Ishikawa (cell line): Measurements from ENCODE around the gene KCNG4.

Experiments used
- CEBPB ChIP-seq: IDR thresholded peaks from 2 replicates; pipeline ENCODE4 v1.6.1; 2012
- CREB1 ChIP-seq: IDR thresholded peaks from 2 replicates; pipeline ENCODE4 v1.6.1; 2012; ENCODE audit warnings: low read depth
- EGR1 ChIP-seq: IDR thresholded peaks from 2 replicates; pipeline ENCODE4 v1.6.1; 2012
- EP300 ChIP-seq: IDR thresholded peaks from 2 replicates; pipeline ENCODE4 v1.6.1; 2012; ENCODE audit warnings: borderline replicate concordance
- NFIC ChIP-seq: IDR thresholded peaks from 2 replicates; pipeline ENCODE4 v1.6.1; 2012
- TAF1 ChIP-seq: IDR thresholded peaks from 2 replicates; pipeline ENCODE4 v1.6.1; 2012; ENCODE audit warnings: low read depth, mild to moderate bottlenecking
- TCF12 ChIP-seq: IDR thresholded peaks from 2 replicates; pipeline ENCODE4 v1.6.1; 2012; ENCODE audit warnings: low read depth
- TEAD4 ChIP-seq: IDR thresholded peaks from 2 replicates; pipeline ENCODE4 v1.6.1; 2012
- YY1 ChIP-seq: IDR thresholded peaks from 2 replicates; pipeline ENCODE4 v1.6.1; 2012; ENCODE audit warnings: low read depth
- ZBTB7A ChIP-seq: IDR thresholded peaks from 2 replicates; pipeline ENCODE4 v1.6.1; 2012; ENCODE audit warnings: low read depth
- TF ChIP-seq, protein P1 (sequence below): IDR thresholded peaks from 2 replicates; pipeline ENCODE4 v1.6.1; 2012; ENCODE audit warnings: low read depth, mild to moderate bottlenecking
- TF ChIP-seq, protein P2 (sequence below): IDR thresholded peaks from 2 replicates; pipeline ENCODE4 v1.6.1; 2012

DNA sequence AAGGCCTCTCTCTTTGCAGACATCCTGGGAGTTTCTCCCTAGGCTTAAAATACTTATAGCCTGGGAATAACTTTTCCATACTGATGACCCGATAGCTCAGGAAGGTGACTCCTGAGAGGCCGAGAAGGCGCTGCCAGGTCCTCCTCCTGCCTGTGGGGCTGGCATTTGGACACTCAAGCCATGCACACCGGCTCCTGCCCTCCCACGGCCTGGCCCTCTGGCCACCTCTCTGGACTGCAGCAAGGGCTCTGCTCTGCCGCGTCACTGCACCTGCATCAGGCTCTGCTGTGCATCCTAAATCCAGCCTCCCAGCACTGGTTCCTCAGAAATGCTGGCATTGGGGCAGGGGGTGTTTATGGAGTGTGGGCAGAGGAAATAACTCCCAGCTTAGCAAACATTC is 14.2 kb downstream of the KCNG4 start:
- TF ChIP-seq TAF1: no peak
- TF ChIP-seq, protein P1, sequence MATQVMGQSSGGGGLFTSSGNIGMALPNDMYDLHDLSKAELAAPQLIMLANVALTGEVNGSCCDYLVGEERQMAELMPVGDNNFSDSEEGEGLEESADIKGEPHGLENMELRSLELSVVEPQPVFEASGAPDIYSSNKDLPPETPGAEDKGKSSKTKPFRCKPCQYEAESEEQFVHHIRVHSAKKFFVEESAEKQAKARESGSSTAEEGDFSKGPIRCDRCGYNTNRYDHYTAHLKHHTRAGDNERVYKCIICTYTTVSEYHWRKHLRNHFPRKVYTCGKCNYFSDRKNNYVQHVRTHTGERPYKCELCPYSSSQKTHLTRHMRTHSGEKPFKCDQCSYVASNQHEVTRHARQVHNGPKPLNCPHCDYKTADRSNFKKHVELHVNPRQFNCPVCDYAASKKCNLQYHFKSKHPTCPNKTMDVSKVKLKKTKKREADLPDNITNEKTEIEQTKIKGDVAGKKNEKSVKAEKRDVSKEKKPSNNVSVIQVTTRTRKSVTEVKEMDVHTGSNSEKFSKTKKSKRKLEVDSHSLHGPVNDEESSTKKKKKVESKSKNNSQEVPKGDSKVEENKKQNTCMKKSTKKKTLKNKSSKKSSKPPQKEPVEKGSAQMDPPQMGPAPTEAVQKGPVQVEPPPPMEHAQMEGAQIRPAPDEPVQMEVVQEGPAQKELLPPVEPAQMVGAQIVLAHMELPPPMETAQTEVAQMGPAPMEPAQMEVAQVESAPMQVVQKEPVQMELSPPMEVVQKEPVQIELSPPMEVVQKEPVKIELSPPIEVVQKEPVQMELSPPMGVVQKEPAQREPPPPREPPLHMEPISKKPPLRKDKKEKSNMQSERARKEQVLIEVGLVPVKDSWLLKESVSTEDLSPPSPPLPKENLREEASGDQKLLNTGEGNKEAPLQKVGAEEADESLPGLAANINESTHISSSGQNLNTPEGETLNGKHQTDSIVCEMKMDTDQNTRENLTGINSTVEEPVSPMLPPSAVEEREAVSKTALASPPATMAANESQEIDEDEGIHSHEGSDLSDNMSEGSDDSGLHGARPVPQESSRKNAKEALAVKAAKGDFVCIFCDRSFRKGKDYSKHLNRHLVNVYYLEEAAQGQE: no peak
- no peak for TF ChIP-seq TEAD4
- TF ChIP-seq EGR1: no peak
- no peak for TF ChIP-seq NFIC
- no peak for TF ChIP-seq TCF12
- no peak for TF ChIP-seq CEBPB
- no peak for TF ChIP-seq YY1
- TF ChIP-seq CREB1: no peak
- TF ChIP-seq EP300: no peak
- no peak for TF ChIP-seq ZBTB7A
- TF ChIP-seq, protein P2, sequence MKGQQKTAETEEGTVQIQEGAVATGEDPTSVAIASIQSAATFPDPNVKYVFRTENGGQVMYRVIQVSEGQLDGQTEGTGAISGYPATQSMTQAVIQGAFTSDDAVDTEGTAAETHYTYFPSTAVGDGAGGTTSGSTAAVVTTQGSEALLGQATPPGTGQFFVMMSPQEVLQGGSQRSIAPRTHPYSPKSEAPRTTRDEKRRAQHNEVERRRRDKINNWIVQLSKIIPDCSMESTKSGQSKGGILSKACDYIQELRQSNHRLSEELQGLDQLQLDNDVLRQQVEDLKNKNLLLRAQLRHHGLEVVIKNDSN: no peak
